Natural killer cell (primary cell): ENCODE data around the gene PRSS50. TPM values are rescaled to one million over a fixed set of nuclear protein-coding genes. Genes with fewer than 3 reads are reported as not detected.

Experiments
- ATAC-seq, 3 donors: fragments of 150-1000 bp in 2 of 3; fragments of 200-7000 bp in 1 of 3; cut with Tn5 transposase; 1 replicate in 1 of 3; 2 replicates in 2 of 3; pipeline ENCODE4 v1.10.0; 2021; ENCODE audit warnings: mild to moderate bottlenecking in 2 of 3, moderate library complexity in 2 of 3
- DNase-seq, 2 donors: peaks; one replicate each; pipeline versions ENCODE4 v3.0.0 to v3.0.0-alpha.2; 2013 to 2021; ENCODE audit warnings: mixed read lengths in 1 of 2
- H3K27ac ChIP-seq: one replicate; pipeline ENCODE4 v1.5.1; 2013; ENCODE audit warnings: mild to moderate bottlenecking, low read length
- H3K27me3 ChIP-seq: one replicate; pipeline ENCODE4 v1.6.1; 2013; ENCODE audit warnings: low read length; ENCODE audit not compliant: control insufficient read depth, insufficient read depth
- H3K36me3 ChIP-seq: one replicate; pipeline ENCODE4 v1.6.1; 2013; ENCODE audit warnings: low read length; ENCODE audit not compliant: control insufficient read depth, insufficient read depth
- H3K4me1 ChIP-seq: one replicate; pipeline ENCODE4 v1.6.1; 2013; ENCODE audit warnings: low read length; ENCODE audit not compliant: control insufficient read depth, insufficient read depth
- H3K4me3 ChIP-seq: one replicate; pipeline ENCODE4 v1.5.1; 2013; ENCODE audit warnings: low read length
- H3K9me3 ChIP-seq: one replicate; pipeline ENCODE4 v1.6.1; 2013; ENCODE audit warnings: low read length; ENCODE audit not compliant: control insufficient read depth, insufficient read depth
- H3K27ac Mint-ChIP-seq, 2 donors: one replicate each; pipeline ENCODE4 v1.8.0; 2022; ENCODE audit warnings: mild to moderate bottlenecking in 2 of 2, mixed read lengths in 2 of 2, moderate library complexity in 1 of 2
- H3K27me3 Mint-ChIP-seq, 2 donors: one replicate each; pipeline ENCODE4 v1.8.0; 2022; ENCODE audit warnings: low read depth in 2 of 2, mixed read lengths in 2 of 2
- H3K36me3 Mint-ChIP-seq: one replicate; pipeline ENCODE4 v1.8.0; 2022; ENCODE audit warnings: mixed read lengths
- H3K4me1 Mint-ChIP-seq, 2 donors: one replicate each; pipeline ENCODE4 v1.8.0; 2022; ENCODE audit warnings: mixed read lengths in 2 of 2
- H3K4me3 Mint-ChIP-seq: one replicate; pipeline ENCODE4 v1.8.0; 2022; ENCODE audit warnings: mild to moderate bottlenecking, moderate library complexity, mixed read lengths
- H3K9me3 Mint-ChIP-seq, 2 donors: one replicate each; pipeline ENCODE4 v1.8.0; 2022; ENCODE audit warnings: mixed read lengths in 2 of 2
- CTCF ChIP-seq: fragments of 200-600 bp; IDR thresholded peaks from one replicate; pipeline ENCODE4 v1.8.0; 2022; ENCODE audit warnings: antibody characterized with exemption
- WGBS: methylation state at CpG from one replicate; pipeline ENCODE4 v1.1.7; 2013; ENCODE audit warnings: missing lambda C conversion rate; ENCODE audit not compliant: insufficient coverage; 5-methylcytosine and 5-hydroxymethylcytosine counted together
- intact Hi-C: fragments of 100-400 bp; cut with micrococcal nuclease; formaldehyde crosslinking; loops from one replicate; pipeline ENCODE4 v1.14.2; 2022
- total RNA-seq, 4 donors: library from RNA; stranded (reverse); fragments of 120-200 nt in 1 of 4; gene quantifications; one replicate each; pipeline versions ENCODE4 v1.2.3 to v1.2.4, GENCODE V29; 2013 to 2022

Gene PRSS50
- total RNA-seq, 3 donors from 2014 or later (not counting 1 experiment from before 2014, with no cell fraction given) = 0.16 TPM; not detected in 2

DNA sequence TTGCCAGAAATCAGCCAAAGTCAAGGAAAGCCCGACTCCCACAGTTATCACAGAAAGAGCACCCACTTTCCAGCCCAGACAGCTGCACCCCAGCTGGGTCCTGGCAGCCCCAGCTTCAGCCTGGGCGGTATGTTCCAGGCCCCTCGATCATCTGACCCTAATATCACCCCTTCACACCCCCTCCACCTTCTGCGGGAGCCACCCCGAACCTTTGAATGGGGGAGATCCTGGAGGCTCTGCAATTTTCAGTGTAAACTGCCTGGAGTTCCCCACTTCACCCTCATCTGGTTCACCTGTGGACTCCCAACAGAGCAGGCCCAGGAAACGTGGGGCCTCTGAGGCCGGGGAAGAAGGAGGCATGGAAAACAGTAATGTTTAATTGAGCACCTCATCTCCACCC is 5.9 kb downstream of the PRSS50 start:
- TF ChIP-seq CTCF = no peak
- Histone ChIP-seq H3K27me3 (no peaks in the 10 kb centered on the region), H3K4me1 (no peaks in the 10 kb centered on the region), H3K4me3 (no peak overlapping the region), H3K27ac (no peak overlapping the region), H3K9me3 (no peaks in the 10 kb centered on the region), H3K36me3 (no peaks in the 10 kb centered on the region)
- Mint-ChIP-seq H3K4me1 (no peaks in the 10 kb centered on the region), H3K4me3 (no peak overlapping the region), H3K27ac (no peak overlapping the region), H3K27me3 (peaks cover 0 to 6% of the 10 kb centered on the region in 2 donors), H3K9me3 (no peaks in the 10 kb centered on the region), H3K36me3 (no peaks in the 10 kb centered on the region)
- intact Hi-C loops = no loop called here
- ATAC-seq = no peak
- no peak for DNase-seq
- 90% methylated on average over 7 of the region's 7 CpGs for WGBS

- no peaks in the 10 kb centered on the region for H3K27me3 ChIP-seq
- intact Hi-C loops = no loop called here
- Mint-ChIP-seq H3K4me3 (no peak overlapping the region), H3K4me1 (no peaks in the 10 kb centered on the region), H3K27ac (no peak overlapping the region), H3K9me3 (no peaks in the 10 kb centered on the region), H3K27me3 (peaks cover 0 to 6% of the 10 kb centered on the region in 2 donors), H3K36me3 (no peaks in the 10 kb centered on the region)
- H3K36me3 ChIP-seq = no peaks in the 10 kb centered on the region
- ATAC-seq (no peak), DNase-seq (peak in 1 of 2 donors; percentile 1)
- H3K4me3 ChIP-seq = no peak overlapping the region
- 95% methylated on average over 2 of the region's 2 CpGs for WGBS
- H3K9me3 ChIP-seq = no peaks in the 10 kb centered on the region
- no peaks in the 10 kb centered on the region for H3K4me1 ChIP-seq
- no peak overlapping the region for H3K27ac ChIP-seq
- no peak for TF ChIP-seq CTCF
These were observed 6.4 kb downstream of the PRSS50 start for GRCh38 chr3:46711305-46711704.

GRCh38 chr3:46710671-46711295 is 6.9 kb downstream of the PRSS50 start:
- no peaks in the 10 kb centered on the region for H3K36me3 ChIP-seq
- 92% methylated on average over 6 of the region's 6 CpGs for WGBS
- TF ChIP-seq CTCF = no peak
- no peaks in the 10 kb centered on the region for H3K9me3 Mint-ChIP-seq
- no peaks in the 10 kb centered on the region for H3K36me3 Mint-ChIP-seq
- H3K4me1 Mint-ChIP-seq = no peaks in the 10 kb centered on the region
- H3K27me3 ChIP-seq = no peaks in the 10 kb centered on the region
- H3K9me3 ChIP-seq = no peaks in the 10 kb centered on the region
- ATAC-seq (no peak), DNase-seq (peak in 1 of 2 donors; percentile 1)
- intact Hi-C loops = no loop called here
- H3K4me3 ChIP-seq = no peak overlapping the region
- no peaks in the 10 kb centered on the region for H3K4me1 ChIP-seq
- H3K4me3 Mint-ChIP-seq = no peak overlapping the region
- H3K27ac Mint-ChIP-seq = no peak overlapping the region
- H3K27me3 Mint-ChIP-seq = peaks cover 0 to under 1% of the 10 kb centered on the region in 2 donors
- no peak overlapping the region for H3K27ac ChIP-seq

- Mint-ChIP-seq H3K9me3 (no peaks in the 10 kb centered on the region), H3K27me3 (no peaks in the 10 kb centered on the region), H3K36me3 (no peaks in the 10 kb centered on the region), H3K4me1 (no peaks in the 10 kb centered on the region), H3K27ac (no peak overlapping the region), H3K4me3 (no peak overlapping the region)
- ATAC-seq (no peak), DNase-seq (no peak)
- no peaks in the 10 kb centered on the region for H3K9me3 ChIP-seq
- no peak overlapping the region for H3K4me3 ChIP-seq
- WGBS = 87% methylated on average over 7 of the region's 7 CpGs
- no peak for TF ChIP-seq CTCF
- no peaks in the 10 kb centered on the region for H3K4me1 ChIP-seq
- H3K27ac ChIP-seq = no peak overlapping the region
- H3K27me3 ChIP-seq = no peaks in the 10 kb centered on the region
- intact Hi-C loops = no loop called here
- no peaks in the 10 kb centered on the region for H3K36me3 ChIP-seq
These were observed 7.4 kb downstream of the PRSS50 start for GRCh38 chr3:46710229-46710628.
